GM12878 (cell line): ENCODE data around the gene RFX3. TPM values are rescaled to one million over a fixed set of nuclear protein-coding genes. Genes with fewer than 3 reads are reported as not detected.

Source experiments
- ATAC-seq: fragments of 200-7000 bp; cut with Tn5 transposase; 3 replicates; pipeline ENCODE4 v1.9.1; 2020; ENCODE audit warnings: mild to moderate bottlenecking, moderate library complexity
- BruUV-seq: library from RNA; stranded (reverse); fragments of 400-500 nt; replicated peaks from 2 replicates; lab custom pipeline; 2021; lab: Mats Ljungman, UMichigan
- CTCF ChIA-PET: fragments of 300-600 bp; sonication (Branson Sonifier 250); formaldehyde crosslinking; extraction: SDS; loops from one replicate; lab custom pipeline; 2021; ENCODE audit warnings: inconsistent platforms; lab: Yijun Ruan, JAX
- POLR2A ChIA-PET: fragments of 350-600 bp; formaldehyde crosslinking; extraction: SDS; loops from one replicate; lab custom pipeline; 2021; ENCODE audit warnings: inconsistent platforms; lab: Charles Lee
- RAD21 ChIA-PET: fragments of 300-600 bp; sonication (Branson Sonifier 250); formaldehyde crosslinking; loops from one replicate; lab custom pipeline; 2023; ENCODE audit warnings: antibody characterized with exemption; ENCODE audit not compliant: unreplicated experiment; lab: Charles Lee
- SMC1A ChIA-PET: fragments of 300-600 bp; sonication (Branson Sonifier 250); formaldehyde crosslinking; loops from one replicate; lab custom pipeline; 2023; ENCODE audit not compliant: unreplicated experiment, uncharacterized antibody; lab: Charles Lee
- DNase-seq: peaks from one replicate; pipeline ENCODE4 v3.0.0-alpha.2; 2011; ENCODE audit warnings: low read depth, low spot score
- FAIRE-seq: peaks from 3 replicates; lab custom pipeline; 2011; peaks lifted over from hg19 to GRCh38; lab: Jason Lieb, UNC
- H2AFZ ChIP-seq: 2 replicates; pipeline ENCODE4 v1.6.0; 2011; ENCODE audit warnings: low read depth, low read length, control low read depth; ENCODE audit not compliant: control insufficient read depth
- H3K27ac ChIP-seq: 2 replicates; pipeline ENCODE4 v1.5.1; 2011; ENCODE audit warnings: control low read depth; ENCODE audit not compliant: control insufficient read depth, insufficient read depth
- H3K27me3 ChIP-seq, 2 experiments: replicated peaks in 1 of 2; 2 replicates each; pipeline versions ENCODE4 v1.6.0 to v1.6.1; 2011; ENCODE audit warnings: low read length in 1 of 2; ENCODE audit not compliant: control insufficient read depth in 2 of 2, insufficient read depth in 2 of 2
- H3K36me3 ChIP-seq, 2 experiments: 2 replicates each; pipeline ENCODE4 v1.5.1; 2011; ENCODE audit warnings: low read length in 1 of 2; ENCODE audit not compliant: control insufficient read depth in 2 of 2, insufficient read depth in 2 of 2
- H3K4me1 ChIP-seq: 2 replicates; pipeline ENCODE4 v1.6.1; 2011; ENCODE audit warnings: mild to moderate bottlenecking, low read length, moderate library complexity, mixed read lengths; ENCODE audit not compliant: control insufficient read depth, insufficient read depth
- H3K4me2 ChIP-seq: 2 replicates; pipeline ENCODE4 v1.6.0; 2011; ENCODE audit warnings: control low read depth; ENCODE audit not compliant: control insufficient read depth, insufficient read depth
- H3K4me3 ChIP-seq: fragments of 200-600 bp; sonication (generic); 2 replicates; pipeline ENCODE4 v1.5.1; 2016
- H3K79me2 ChIP-seq: 2 replicates; pipeline ENCODE4 v1.6.0; 2011; ENCODE audit warnings: low read length; ENCODE audit not compliant: control insufficient read depth, insufficient read depth
- H3K9ac ChIP-seq: 2 replicates; pipeline ENCODE4 v1.8.0; 2011; ENCODE audit warnings: low read length, control low read depth, mixed read lengths; ENCODE audit not compliant: control insufficient read depth, insufficient read depth
- H3K9me3 ChIP-seq: replicated peaks from 3 replicates; pipeline ENCODE4 v1.5.1; 2011; ENCODE audit warnings: mild to moderate bottlenecking, low read length; ENCODE audit not compliant: control insufficient read depth, insufficient read depth
- H4K20me1 ChIP-seq: 2 replicates; pipeline ENCODE4 v1.6.0; 2011; ENCODE audit not compliant: control insufficient read depth, insufficient read depth
- ATF2 ChIP-seq: IDR thresholded peaks from 2 replicates; pipeline ENCODE4 v1.6.1; 2012; ENCODE audit warnings: low read length, inconsistent platforms
- EED ChIP-seq: sonication (generic); IDR thresholded peaks from 2 replicates; pipeline ENCODE4 v1.6.1; 2016; ENCODE audit warnings: antibody characterized with exemption, low read depth
- HDAC2 ChIP-seq: fragments of 200-600 bp; sonication (generic); IDR thresholded peaks from 2 replicates; pipeline ENCODE4 v1.6.1; 2017
- KDM1A ChIP-seq: fragments of 200-600 bp; sonication (generic); IDR thresholded peaks from 2 replicates; pipeline ENCODE4 v1.6.1; 2016; ENCODE audit warnings: borderline replicate concordance
- MYC ChIP-seq: IDR thresholded peaks from 2 replicates; pipeline ENCODE4 v1.6.1; 2011; ENCODE audit warnings: mild to moderate bottlenecking, low read length, moderate library complexity, inconsistent platforms; ENCODE audit not compliant: insufficient read depth, insufficient replicate concordance, insufficient read length, severe bottlenecking
- NR2C2 ChIP-seq: IDR thresholded peaks from 2 replicates; pipeline ENCODE4 v1.6.1; 2011; ENCODE audit warnings: borderline replicate concordance, low read depth; ENCODE audit not compliant: control insufficient read depth, insufficient read length
- RB1 ChIP-seq: fragments of 450-650 bp; formaldehyde crosslinking; IDR thresholded peaks from 2 replicates; pipeline ENCODE4 v1.6.1; 2017; ENCODE audit warnings: mild to moderate bottlenecking, borderline replicate concordance
- RUNX3 ChIP-seq: IDR thresholded peaks from 2 replicates; pipeline ENCODE4 v1.6.1; 2012; ENCODE audit warnings: low read length, inconsistent platforms
- WGBS: methylation state at CpG from one replicate; pipeline ENCODE4 v1.1.6; 2016; ENCODE audit warnings: low lambda C conversion rate; ENCODE audit not compliant: insufficient replicate concordance, insufficient coverage; ENCODE audit errors: missing lambda C conversion rate; 5-methylcytosine and 5-hydroxymethylcytosine counted together
- in situ Hi-C: fragments of 300-500 bp; cut with MboI; formaldehyde crosslinking; loops from 9 replicates; pipeline ENCODE4 v1.14.3; 2018; ENCODE audit warnings: mixed read lengths
- intact Hi-C: fragments of 100-400 bp; cut with micrococcal nuclease; formaldehyde crosslinking; loops from one replicate; pipeline ENCODE4 v1.14.2; 2022; ENCODE audit not compliant: unreplicated experiment
- polyA plus RNA-seq, 11 experiments: library from polyadenylated mRNA; depleted of rRNA in 4 of 11; unstranded in 6 of 11; stranded (reverse) in 5 of 11; fragments of >200 nt; fragmentation: Nextera tagmentation in 4 of 11; fragmentation: Illumina TruSeq in 1 of 11; extraction: Ambion mirVana in 4 of 11; extraction: Trizol in 1 of 11; gene quantifications; 1 replicate in 1 of 11; 2 replicates in 10 of 11; pipeline versions ENCODE4 v1.2.1 to v1.2.3, GENCODE V29; 2011 to 2016; ENCODE audit warnings: inconsistent platforms in 2 of 11, missing spikeins in 2 of 11, low read depth in 1 of 11
- total RNA-seq, 4 experiments: library from RNA; depleted of rRNA in 3 of 4; stranded (reverse); fragments of >200 nt in 3 of 4; fragmentation: Illumina TruSeq in 1 of 4; extraction: Trizol in 1 of 4; gene quantifications; 2 replicates each; pipeline versions ENCODE4 v1.2.1 to v1.2.3, GENCODE V29; 2013 to 2021

Gene RFX3
- total and polyA plus RNA-seq, 10 of the 15 experiments (the other 5 are each of a cell fraction or from before 2014, with no cell fraction given), result 1.2 to 26.4 (median 6.7) TPM

DNA sequence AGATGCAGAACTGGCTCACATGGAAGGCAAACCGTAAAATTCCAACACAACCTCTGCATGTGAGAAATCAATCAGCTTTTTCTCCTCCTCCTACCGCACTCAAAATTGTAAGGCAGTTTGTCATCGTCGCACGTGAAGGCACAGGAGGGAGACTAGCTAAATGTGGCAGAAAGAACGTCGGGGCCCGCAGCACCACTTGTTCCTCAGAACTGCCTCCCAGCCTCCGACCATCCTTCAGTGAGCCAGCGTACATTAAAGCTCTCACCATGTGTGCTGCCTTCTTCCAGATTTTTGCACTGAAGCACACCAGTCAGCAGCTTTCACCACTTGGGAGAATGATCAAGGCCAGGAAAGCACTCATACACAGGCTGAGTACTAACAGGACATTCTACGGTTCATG lies 105.9 kb downstream of the RFX3 start:
- Histone ChIP-seq H3K9ac (no peak overlapping the region), H2AFZ (no peak overlapping the region), H3K27ac (no peak overlapping the region), H3K9me3 (no peaks in the 10 kb centered on the region; the same call in 2 of the 3 replicates), H3K4me1 (no peaks in the 10 kb centered on the region)
- DNase-seq, result no peak
- in situ Hi-C loops, result no loop called here
- 94% methylated on average over 11 of the region's 11 CpGs for WGBS
- TF ChIP-seq ATF2, result no peak
- TF ChIP-seq, all 136 proteins: peak for 0
- H3K27me3 ChIP-seq, result no peaks in the 10 kb centered on the region
- no peaks in the 10 kb centered on the region for H3K79me2 ChIP-seq
- no peaks in the 10 kb centered on the region; a peak in 1 of 4 replicates for H3K36me3 ChIP-seq
- POLR2A ChIA-PET, result no interaction called here
- intact Hi-C loops, result no loop called here
- no peak for FAIRE-seq
- SMC1A ChIA-PET, result interaction anchor here (0.7 to 1.7 kb wide), 4 partner anchors 11 to 35 kb away, joined by 3 to 4 read pairs (median 3); no protein-coding TSS in a partner anchor
- CTCF ChIA-PET, result interaction anchor here (0.8 kb wide), 1 partner anchor 179 kb away, joined by 3 read pairs; no protein-coding TSS in a partner anchor
- no peak overlapping the region for H3K4me2 ChIP-seq
- H4K20me1 ChIP-seq, result no peaks in the 10 kb centered on the region
- no peak for ATAC-seq
- RAD21 ChIA-PET, result no interaction called here
- no peak overlapping the region for H3K4me3 ChIP-seq
- BruUV-seq, result no TSS peak

DNA sequence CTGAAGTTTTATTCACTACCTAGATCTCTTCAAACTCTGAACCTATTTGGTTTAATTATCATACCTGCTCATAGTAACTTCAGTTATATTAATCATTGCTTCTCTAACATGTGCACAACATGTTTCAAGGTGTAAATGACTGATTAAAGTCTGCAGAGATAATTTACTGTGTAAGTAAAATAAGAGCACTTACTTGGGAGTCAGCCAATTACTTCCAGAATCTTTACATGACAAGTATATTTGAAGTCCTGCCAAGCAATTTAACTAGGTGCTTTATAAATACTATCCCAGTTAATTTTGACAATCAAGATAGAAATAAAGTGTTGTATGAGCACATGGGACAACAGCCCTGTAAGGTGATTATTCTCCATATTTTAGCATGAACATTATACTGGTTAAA lies 109.9 kb downstream of the RFX3 start:
- POLR2A ChIA-PET, result no interaction called here
- CTCF ChIA-PET, result no interaction called here
- H4K20me1 ChIP-seq, result no peaks in the 10 kb centered on the region

More for the DNA sequence above, 109.9 kb downstream of the RFX3 start:
- RAD21 ChIA-PET, result no interaction called here
- BruUV-seq, result no TSS peak
- FAIRE-seq (no peak), ATAC-seq (no peak)
- SMC1A ChIA-PET, result no interaction called here
- Histone ChIP-seq H3K4me3 (no peak overlapping the region), H2AFZ (no peak overlapping the region), H3K4me2 (no peak overlapping the region), H3K36me3 (no peaks in the 10 kb centered on the region; a peak in 1 of 4 replicates), H3K9ac (no peak overlapping the region), H3K79me2 (no peaks in the 10 kb centered on the region), H3K4me1 (no peaks in the 10 kb centered on the region), H3K9me3 (no peaks in the 10 kb centered on the region), H3K27me3 (no peaks in the 10 kb centered on the region), H3K27ac (no peak overlapping the region)
- no peak for TF ChIP-seq RB1
- no peak for TF ChIP-seq EED
- no peak for TF ChIP-seq RUNX3
- TF ChIP-seq HDAC2, result no peak
- no peak for TF ChIP-seq MYC
- no peak for TF ChIP-seq NR2C2
- TF ChIP-seq KDM1A, result no peak
- TF ChIP-seq, all 136 proteins: peak for 0
- DNase-seq, result no peak
- in situ Hi-C loops, result no loop called here
- intact Hi-C loops, result no loop called here
